Hematopoietic multipotent progenitor cell treated with erythropoietin and hydrocortisone succinate and interleukin-3 and kit ligand, for 8 days (in vitro differentiated cells): ENCODE measurements around the gene ALDH18A1.
"Not testable (repeated sequence)": the region's sequence is repeated elsewhere in the genome, so short reads cannot be mapped to it uniquely, and the experiment has no call there.

Experiments
- DNase-seq: peaks from one replicate; pipeline ENCODE4 v3.0.0-alpha.2; 2015

ALDH18A1 gene

DNA sequence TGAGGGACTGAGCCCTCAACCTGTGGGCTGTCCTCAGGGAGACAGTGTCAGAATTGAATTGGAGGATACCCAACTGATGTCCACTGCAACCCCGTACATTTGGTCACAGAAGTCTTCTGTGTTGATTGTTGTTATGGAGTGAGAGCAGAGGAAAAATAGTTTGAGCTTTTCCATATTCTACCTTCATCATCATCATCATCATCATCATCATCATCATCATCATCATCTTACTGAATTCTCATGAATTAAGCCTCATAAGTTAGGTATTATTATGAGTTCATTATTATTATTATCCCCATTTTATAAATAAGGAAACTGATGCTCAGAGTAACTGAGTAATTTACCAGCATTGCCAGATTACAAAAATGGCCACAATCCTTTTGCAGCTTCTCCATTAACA lies 8.4 kb downstream of the ALDH18A1 start:
- no peak for DNase-seq

DNA sequence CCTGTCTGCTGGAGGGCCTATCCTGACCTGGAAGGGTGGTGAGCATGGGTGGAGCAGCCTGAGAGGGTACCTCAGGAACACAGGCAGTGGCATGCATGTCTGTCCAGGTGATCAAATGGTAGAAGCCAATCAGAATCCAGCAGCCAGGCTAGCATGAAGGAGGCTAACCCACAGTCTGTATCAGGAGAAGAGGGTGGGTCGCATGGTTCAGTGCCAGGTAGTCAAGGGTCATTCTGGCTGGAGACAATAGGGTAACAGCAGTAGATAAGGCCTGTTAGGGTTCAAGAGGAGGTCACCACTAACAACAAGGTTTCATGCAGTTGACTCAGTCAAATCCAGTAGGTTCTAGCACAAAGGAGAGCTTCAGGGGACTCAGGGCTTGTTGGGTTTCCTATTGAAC lies 10.4 kb downstream of the ALDH18A1 start:
- DNase-seq, result peak; percentile 13

- DNase-seq, result peak; percentile 66
These were observed 11.6 kb downstream of the ALDH18A1 start for GRCh38 chr10:95644901-95645300.

DNA sequence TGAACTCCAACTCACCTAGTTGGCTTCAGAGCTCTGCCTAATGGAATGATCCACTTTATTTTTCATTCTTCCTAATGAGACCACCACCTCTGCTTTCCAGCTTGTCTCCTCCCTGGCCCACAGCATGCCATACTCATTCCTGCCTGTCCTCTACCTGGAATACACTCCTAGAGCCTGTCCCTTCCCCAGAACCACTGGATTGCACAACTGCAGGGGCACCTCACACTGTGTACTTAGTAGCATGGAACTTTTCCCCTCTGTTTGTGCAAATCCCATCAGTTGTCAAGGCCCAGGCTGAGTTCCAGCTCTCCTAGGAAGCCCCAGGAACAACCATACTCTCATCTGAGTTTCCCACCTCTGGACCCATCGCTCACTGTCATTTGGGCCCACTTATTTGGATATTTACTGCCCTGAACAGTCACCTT lies 15.6 kb downstream of the ALDH18A1 start:
- no peak for DNase-seq

DNA sequence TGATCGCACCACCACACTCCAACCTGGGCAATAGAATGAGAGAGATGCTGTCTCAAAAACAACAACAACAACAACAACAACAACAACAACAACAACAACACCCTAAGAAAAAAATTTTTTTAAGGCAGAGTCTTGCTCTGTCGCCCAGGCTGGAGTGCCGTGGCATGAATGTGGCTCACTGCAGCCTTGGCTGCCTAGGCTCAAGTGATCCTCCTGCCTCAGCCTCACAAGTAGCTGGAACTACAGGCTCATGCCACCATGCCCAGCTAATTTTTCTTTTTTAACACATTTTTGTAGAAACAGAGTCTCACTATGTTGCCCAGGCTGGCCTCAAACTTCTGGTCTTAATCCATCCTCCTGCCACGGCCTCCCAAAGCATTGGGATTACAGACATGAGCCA lies 18.6 kb downstream of the ALDH18A1 start:
- DNase-seq, result no peak

- no peak for DNase-seq
These were observed 19.4 kb downstream of the ALDH18A1 start for GRCh38 chr10:95637140-95637539.

- no peak for DNase-seq
These were observed 21.2 kb downstream of the ALDH18A1 start for GRCh38 chr10:95635319-95635733.

DNA sequence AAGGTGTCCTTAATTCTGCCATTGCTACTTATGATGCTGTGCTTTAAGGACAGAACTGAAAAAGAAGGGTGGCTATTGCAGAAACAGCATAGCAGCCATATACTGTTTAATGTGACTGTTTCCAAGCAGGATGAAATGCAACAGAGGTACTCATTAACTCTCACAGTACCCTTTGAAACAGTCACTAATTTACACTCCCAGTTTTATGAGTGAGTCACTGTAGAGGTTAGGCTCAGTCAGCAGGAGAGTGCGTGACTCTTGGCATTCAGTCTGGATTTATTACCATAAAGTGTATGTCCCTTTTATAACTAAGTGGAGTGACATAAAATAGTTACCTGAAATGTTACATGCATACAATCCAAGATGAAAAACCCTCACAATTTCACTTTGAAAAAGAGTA lies 27.7 kb downstream of the ALDH18A1 start:
- DNase-seq, result no peak

GRCh38 chr10:95626500-95626899 lies 30.0 kb downstream of the ALDH18A1 start:
- no peak for DNase-seq

DNA sequence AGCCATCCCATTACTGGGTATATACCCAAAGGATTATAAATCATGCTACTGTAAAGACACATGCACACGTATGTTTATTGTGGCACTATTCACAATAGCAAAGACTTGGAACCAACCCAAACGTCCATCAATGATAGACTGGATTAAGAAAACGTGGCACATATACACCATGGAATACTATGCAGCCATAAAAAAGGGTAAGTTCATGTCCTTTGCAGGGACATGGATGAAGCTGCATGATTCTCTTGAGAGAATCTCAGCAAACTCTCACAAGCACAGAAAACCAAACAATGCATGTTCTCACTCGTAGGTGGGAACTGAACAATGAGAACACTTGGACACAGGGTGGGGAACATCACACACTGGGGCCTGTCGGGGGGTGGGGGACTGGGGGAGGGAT lies 36.1 kb downstream of the ALDH18A1 start:
- DNase-seq, result not testable (repeated sequence)

- DNase-seq, result no peak
These were observed 38.4 kb downstream of the ALDH18A1 start for GRCh38 chr10:95618101-95618500.

GRCh38 chr10:95616446-95616845 lies 40.1 kb downstream of the ALDH18A1 start:
- DNase-seq, result no peak

GRCh38 chr10:95613330-95613729 lies 43.2 kb downstream of the ALDH18A1 start:
- DNase-seq, result no peak

DNA sequence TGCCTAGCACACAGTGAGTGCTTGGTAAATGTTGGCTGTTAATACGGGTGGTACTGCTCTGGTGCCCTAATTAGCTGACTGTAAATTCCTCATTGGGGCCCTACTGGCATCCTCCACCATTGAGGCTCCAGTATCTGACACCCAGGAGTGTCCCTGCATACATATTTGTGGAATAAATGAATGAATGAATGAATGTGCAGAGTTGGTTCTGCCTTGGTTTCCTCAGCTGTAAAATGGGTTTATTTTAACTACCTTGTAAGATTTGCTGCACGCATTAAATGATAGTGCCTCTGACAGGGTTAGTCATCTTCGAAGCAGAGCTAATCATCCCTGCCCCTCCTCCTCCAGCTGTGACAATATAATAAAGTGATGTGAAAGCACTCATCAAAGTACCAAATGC lies 45.8 kb downstream of the ALDH18A1 start:
- no peak for DNase-seq

DNA sequence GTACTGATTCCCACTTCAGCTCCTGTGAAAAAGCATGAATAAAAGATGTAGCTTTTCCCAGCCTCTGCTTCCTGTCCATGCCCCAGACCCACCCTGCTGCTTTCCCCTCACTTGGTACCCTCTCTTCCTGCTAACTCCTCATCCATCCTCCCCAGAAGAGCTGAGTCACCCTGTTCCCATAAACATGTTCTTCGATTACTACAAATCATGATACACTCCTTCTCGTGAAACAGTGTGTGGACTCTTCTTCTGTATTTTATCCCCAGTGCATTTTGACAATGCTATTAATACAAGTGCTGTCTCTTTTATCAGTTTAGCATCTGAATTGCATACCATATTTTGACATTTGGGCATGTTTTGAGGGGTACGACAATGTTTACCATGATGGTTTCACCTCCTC lies 49.6 kb downstream of the ALDH18A1 start:
- DNase-seq, result no peak

DNA sequence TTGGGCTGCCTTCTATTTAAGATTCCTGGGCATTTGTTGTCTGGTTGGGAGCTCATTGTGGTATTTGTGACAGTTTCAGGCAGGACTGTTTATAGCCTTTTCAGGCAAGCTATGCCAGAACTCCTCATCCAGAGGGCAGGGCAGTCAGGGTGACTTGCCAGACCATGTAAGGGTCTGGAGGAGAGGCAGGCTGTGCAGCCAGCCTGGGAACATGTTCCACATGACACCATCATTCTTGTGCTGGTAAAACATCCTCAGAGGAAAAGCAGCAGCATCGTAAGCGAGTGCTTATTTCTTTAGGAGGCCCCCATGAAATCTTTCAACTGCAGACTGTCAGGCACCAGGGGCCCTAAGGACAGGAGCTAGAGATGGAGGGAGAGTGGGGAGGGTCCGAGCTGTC lies 51.3 kb downstream of the ALDH18A1 start:
- DNase-seq, result no peak

- DNase-seq, result no peak
These were observed 51.9 kb downstream of the ALDH18A1 start for GRCh38 chr10:95604630-95605029.

GRCh38 chr10:95602382-95602781 lies 54.1 kb downstream of the ALDH18A1 start:
- DNase-seq, result no peak

DNA sequence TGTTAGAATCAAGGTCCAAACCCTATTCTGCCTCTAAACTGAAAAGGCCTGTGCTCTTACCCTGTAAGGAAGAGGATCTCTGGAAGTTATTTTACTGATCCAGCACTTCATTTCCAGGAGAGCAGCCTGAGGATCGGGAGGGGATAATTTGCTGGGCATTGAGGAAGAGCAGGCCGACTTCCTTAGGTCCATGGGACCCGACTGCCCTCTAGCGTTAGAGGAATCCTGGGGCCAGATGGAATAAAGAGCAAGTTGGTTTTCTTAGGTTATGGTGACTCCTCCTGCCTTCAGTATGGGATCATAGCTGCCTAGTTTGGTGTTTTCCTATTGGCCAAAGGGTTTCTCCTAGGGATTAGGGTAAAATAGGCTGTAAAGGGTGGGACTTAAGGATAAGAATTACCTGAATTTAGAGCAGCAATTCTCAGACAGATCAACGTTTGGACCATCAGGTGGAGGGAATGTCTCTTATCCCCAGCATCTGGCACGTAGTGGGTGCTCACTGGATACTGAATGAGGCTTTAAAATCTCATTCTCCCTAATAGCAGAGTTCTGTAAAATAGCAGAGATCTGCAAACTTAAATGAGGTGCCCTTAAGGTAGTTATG lies 55.3 kb downstream of the ALDH18A1 start:
- DNase-seq, result peak; percentile 90

DNA sequence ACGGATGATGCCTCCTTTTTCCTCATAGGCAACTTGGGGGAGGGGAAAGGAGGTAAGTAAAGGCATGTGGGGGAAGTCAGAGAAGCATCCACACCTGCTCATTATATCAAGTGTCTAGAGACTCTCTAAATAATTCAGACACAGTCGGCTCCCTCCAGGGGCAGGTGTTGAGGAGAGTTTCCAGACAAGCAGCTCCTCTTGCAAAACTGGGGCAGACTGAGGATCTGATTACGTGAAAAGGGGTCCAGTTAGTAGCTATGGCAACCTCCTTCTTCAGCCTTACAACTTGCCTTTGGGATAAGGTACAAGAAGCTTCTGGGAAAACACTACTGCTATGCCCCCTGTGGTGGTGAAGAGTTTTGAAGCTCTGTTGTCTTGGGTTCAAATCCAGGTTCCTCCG lies 56.4 kb downstream of the ALDH18A1 start:
- no peak for DNase-seq

DNA sequence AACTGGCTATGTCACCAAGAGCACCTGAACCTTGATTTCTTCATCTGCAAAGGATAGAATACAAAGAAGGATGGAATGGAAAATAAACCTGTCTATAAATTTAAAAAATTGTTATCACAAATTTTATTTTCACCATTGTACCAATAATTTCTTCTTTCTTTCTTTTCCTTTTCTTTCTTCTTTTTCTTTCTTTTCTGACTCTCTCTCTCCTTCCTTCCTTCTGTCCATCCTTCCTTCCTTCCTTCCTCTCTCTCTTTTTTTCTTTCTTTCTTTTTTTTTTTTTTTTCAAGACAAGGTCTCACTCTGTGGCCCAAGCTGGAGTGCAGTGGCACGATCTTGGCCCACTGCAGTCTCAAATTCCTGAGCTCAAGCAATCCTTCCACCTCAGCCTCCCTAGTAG lies 58.7 kb downstream of the ALDH18A1 start:
- DNase-seq, result no peak

- DNase-seq, result no peak
These were observed 68.5 kb downstream of the ALDH18A1 start for GRCh38 chr10:95588025-95588424.

- DNase-seq, result no peak
These were observed 76.5 kb downstream of the ALDH18A1 start for GRCh38 chr10:95579835-95580535.

GRCh38 chr10:95579292-95579691 lies 77.2 kb downstream of the ALDH18A1 start:
- DNase-seq, result no peak

DNA sequence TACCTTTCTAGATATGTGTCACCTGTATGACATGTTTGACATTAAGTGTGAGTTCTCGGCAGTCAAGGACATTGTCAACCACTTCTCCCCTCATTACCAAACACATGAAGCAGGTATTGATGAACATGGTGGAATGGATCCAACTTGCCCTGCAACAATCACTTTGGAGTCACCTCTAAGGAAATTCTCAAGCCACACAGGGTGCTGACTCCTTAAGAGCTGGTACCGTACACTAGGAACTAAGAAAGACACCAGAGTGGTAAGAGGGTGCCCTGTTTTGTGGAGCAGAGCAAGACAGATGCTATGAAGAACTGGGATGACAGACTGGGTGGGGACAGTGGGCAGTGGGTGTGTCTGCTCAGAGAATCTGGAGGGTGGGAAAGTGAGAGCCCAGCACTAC lies 77.9 kb downstream of the ALDH18A1 start:
- no peak for DNase-seq
